22Rv1 (cell line): Measurements from ENCODE around the gene NAB2.

Experiments used
- ZFX ChIP-seq: fragments of 450-650 bp; IDR thresholded peaks from 2 replicates; pipeline ENCODE4 v1.6.1; 2017; ENCODE audit warnings: antibody characterized with exemption, borderline replicate concordance
- TF ChIP-seq, protein P1 (sequence below): fragments of 450-650 bp; IDR thresholded peaks from 2 replicates; pipeline ENCODE4 v1.5.1; 2017; ENCODE audit warnings: mild to moderate bottlenecking

DNA sequence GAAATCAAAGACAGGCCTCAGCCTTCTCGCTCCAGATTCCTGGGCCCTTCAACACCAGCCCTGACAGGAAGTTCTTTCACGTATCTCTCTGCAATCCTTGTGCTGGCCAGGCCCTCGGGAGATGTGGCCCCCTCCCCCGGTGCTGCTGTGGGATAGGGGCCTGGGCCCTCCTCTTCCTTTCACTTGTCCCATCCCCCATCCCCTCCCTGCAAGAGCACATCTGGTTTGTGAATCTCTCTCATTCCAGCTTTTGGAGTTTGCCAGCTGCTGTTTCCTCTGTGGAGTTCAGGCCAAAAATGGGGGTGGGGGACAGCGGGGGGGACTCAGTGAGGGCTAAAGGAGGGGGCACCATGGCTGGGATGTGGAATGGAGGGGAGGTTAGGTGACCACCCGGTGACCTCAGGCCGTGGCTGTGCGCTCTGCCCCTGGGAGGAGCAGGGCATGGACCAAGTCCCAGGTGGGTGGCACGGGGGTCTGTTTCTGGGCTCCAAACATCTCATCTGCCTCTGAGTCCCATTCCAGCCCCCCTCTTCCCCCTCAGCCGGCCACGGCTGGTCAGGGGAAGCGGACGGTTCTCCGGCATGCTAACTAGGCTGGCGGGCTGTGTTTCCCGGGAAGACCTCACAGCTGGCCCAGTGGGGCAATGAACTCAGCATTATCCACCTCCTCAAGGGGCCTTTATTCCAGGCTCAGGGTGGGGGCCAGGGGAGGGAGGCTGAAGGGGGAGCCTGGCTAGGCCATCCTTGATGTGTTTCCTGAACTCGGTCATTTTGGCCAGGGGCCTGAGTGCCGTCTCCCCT lies 46.8 kb downstream of the NAB2 start:
- TF ChIP-seq, protein P1, sequence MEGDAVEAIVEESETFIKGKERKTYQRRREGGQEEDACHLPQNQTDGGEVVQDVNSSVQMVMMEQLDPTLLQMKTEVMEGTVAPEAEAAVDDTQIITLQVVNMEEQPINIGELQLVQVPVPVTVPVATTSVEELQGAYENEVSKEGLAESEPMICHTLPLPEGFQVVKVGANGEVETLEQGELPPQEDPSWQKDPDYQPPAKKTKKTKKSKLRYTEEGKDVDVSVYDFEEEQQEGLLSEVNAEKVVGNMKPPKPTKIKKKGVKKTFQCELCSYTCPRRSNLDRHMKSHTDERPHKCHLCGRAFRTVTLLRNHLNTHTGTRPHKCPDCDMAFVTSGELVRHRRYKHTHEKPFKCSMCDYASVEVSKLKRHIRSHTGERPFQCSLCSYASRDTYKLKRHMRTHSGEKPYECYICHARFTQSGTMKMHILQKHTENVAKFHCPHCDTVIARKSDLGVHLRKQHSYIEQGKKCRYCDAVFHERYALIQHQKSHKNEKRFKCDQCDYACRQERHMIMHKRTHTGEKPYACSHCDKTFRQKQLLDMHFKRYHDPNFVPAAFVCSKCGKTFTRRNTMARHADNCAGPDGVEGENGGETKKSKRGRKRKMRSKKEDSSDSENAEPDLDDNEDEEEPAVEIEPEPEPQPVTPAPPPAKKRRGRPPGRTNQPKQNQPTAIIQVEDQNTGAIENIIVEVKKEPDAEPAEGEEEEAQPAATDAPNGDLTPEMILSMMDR, result no peak
- TF ChIP-seq ZFX, result no peak
